HG02970 (cell line): Measurements from ENCODE around the gene OPN1LW.
A peak's percentile ranks its signal among the peaks of the same experiment; 100 is the strongest.
"Not testable (repeated sequence)": the region's sequence is repeated elsewhere in the genome, so short reads cannot be mapped to it uniquely, and the experiment has no call there.

ENCODE experiments used
- ATAC-seq: cut with Tn5 transposase; IDR thresholded peaks from one replicate; pipeline ENCODE4 v1.9.1; 2021; ENCODE audit warnings: mild to moderate bottlenecking, moderate library complexity, moderate number of reproducible peaks; ENCODE audit not compliant: unreplicated experiment, low FRiP score

OPN1LW gene

GRCh38 chrX:154144010-154144409 is at the start of gene OPN1LW:
OPN1LW (plus strand) TSS chrX:154144243; CDS start chrX:154144284, 41 bp downstream.
- not testable (repeated sequence) for ATAC-seq

GRCh38 chrX:154094833-154095232 is 49.2 kb upstream of the OPN1LW start:
- ATAC-seq: no peak

- ATAC-seq: no peak
Measured at GRCh38 chrX:154096140-154097002, 47.7 kb upstream of the OPN1LW start.

- ATAC-seq: peak; percentile 47
Measured at GRCh38 chrX:154097003-154097588, 46.9 kb upstream of the OPN1LW start.

DNA sequence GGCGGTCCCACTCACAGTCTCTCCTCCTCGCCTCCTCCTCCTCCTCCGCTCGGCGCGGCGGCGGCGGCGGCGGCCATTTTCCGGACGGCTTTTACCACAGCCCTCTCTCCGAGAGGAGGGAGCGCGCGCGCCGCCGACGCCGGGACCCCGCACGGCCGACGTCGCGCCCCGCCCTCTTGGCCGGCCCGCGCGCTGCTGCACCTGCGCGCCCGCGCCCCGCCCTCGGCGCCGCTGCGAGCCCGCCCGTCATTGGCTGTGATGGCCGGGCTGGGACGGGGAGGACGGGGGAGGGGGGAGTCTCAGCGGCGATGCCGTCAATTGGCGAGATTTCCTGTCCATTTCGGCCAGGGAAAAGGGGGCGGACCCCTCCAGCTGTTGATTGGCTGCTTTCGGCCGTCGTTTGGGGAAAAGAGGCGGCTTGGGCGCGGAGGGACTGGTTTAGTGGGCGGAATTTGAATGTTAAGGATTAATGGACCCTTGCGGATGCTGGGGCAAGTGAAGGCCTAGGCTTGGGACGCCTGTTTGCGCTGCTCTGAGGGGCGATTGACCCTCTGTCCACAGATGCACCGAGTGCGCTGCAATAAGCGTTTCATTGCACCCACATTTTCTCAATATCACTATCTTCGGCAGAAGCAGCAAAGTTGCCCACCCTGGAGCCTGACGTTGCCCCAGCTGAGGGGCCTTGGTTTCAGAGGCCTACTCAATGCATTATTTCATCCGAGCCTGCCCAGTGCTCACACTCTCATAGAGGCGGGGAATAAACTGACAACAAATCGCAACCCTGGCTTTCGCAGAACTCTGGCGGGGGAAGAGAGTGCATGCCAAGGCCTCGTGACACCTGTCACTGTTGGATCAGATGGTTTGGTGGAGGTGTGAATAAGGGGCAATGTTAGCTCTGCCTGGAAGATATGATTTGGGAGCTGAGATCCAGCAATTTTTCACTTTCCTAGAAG is 46.2 kb upstream of the OPN1LW start, which contains the start of gene MECP2:
Gene MECP2, minus strand, starts transcription at position 129 of the 953 bp plus-strand sequence.
- peak; percentile 83 for ATAC-seq

DNA sequence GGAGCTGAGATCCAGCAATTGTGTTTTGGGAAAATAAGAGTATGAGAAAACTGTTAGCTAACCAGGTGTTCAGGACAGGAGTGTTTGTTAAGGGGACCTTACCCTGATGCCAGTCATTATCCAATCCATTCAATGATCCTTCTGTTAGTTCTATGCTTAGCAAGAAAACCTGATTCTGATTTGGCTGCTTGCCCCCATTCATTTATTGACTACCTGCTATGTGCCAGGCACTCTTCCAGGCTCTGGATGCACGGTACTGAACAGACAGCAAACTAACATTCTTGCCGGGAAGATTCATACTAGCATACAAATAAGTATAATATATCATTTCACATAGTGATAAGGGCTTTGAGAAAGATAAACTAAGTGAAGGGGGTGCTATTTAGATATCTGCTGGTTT is 45.5 kb upstream of the OPN1LW start:
- no peak for ATAC-seq

GRCh38 chrX:154113729-154114128 is 30.3 kb upstream of the OPN1LW start:
- ATAC-seq: no peak

DNA sequence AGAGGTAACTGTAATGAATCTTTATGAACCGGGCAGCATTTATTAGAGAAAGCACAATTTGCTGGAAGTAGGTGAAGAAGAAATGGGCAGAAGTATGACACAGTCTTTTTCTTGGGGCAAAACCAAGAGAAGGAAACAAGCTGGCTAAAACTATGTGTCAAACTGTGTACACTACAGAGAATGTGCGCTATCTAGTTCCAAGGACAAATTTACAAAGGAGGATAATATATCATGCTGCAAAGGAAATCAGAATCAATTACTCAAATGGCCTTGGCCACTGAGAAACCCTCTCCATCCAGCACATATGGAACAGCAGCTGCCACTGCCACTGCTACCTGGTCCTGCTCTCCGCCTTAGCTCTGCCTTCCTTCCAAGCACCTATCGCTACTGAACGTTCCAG is 29.4 kb upstream of the OPN1LW start:
- no peak for ATAC-seq

DNA sequence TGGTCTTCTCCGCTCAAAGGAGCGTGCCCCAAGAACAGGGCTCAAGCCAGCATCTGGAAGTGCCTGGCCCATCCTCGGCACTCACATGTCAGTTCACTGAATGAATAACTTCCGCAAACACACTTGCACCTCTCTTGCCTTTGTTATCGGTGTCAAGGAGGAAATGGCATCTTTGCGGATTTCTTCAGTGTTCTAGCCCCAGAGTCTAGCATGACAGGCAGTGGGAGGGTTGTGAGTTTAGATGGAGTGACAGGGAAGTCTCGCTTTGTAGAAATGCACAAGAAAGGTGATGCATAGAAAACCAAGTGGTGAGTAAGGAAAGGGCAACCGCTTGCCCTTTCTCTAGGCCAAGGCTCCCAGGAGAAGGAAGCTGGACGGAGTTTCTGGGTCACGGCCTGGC is 29.0 kb upstream of the OPN1LW start:
- ATAC-seq: no peak

DNA sequence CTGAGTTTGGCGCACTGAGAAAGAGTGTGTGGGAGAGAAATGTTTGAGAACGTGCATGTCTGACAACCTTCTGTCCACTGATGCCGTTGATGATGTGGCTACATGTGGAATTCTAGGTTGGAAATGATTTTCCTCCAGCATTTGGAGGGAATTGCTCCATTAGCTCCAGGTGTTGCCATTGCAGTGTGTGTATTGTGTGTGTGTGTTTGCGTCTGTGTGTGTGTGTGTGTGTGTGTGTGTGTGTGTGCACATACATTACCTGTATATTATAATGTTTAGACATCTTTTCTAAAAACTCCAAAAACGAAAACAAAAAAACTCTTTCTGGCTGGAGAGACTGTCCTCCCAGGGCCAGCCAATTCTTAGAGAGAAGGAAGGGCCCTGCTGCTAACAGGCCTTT is 28.3 kb upstream of the OPN1LW start:
- no peak for ATAC-seq

- no peak for ATAC-seq
Measured at GRCh38 chrX:154116426-154117211, 27.4 kb upstream of the OPN1LW start.

GRCh38 chrX:154117566-154117965 is 26.5 kb upstream of the OPN1LW start:
- ATAC-seq: no peak

DNA sequence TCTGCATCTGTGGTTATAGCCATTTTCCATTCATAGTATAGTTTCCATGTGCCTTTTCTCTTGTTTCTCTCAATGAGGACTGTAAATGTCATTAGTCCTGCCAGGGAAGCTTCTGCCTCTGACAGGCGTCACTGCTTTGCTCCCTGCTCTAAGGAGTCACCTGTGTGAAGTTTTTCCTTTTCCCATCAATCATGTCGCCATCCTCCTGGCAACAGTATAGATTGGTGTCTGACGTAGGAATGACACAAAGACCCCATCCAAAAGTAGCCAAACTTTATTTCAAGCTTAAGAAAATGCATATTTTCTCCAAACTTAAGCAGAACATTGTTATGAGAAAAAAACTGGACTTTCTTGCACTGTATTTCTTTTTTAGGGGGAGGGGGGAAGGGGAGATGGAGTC is 23.5 kb upstream of the OPN1LW start:
- no peak for ATAC-seq

DNA sequence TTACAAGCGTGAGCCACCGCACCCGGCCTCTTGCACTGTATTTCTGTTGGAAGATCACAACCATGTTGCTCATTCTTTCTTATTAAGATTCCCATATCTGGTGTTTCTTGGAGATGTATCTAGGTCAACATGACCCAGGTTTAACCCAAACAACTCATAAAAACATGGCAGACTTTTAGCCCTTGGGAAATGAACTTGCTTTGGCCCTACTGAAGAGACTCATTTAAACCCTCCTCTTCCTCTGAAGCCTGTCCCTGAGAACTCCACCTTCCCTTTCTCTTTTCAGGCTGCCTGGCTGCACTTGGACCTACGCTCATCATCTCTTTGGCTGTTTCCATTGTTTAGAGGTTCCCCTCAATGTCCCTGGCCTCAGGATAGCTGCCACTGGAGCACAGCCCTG is 22.8 kb upstream of the OPN1LW start:
- ATAC-seq: no peak

GRCh38 chrX:154121961-154122360 is 22.1 kb upstream of the OPN1LW start:
- ATAC-seq: no peak

DNA sequence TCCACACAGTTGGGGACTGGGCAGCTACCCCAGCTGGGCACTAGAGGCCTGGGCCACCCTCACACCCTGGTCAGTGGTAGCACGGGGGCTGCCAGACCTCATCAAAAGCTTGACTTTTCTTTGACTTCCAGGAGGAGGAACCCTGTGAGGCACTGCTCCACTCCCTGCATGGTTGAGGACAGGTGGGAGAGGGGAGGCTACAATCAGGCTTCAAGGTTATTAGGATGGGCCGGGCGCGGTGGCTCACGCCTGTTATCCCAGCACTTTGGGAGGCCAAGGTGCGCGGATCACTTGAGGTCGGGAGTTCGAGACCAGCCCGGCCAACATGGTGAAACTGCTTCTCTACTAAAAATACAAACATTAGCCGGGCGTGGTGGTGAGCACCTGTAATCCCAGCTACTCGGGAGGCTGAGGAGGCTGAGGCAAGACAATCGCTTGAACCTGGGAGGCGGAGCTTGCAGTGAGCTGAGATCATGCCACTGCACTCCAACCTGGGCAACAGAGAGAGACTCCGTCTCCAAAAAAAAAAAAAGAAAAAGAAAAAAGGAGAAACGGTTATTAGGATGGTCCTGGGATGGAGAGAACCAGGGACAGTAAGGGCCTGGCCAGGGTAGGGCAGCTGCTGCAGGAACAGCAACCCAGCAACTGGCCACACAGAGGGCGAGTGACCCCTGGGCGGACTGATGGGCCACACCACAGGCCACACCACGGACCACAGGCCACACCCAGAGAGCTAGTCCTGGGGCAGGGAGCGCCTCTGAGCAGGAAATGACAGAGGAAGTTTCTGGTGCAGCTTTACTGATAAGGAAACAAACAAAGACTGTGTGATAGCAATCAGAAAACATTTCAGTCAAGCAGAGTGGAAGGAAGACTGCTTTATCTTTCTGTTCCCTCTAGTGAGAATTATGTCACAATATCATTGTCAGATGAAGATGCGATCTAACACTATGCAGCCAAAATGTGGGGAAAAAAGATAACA is 20.5 kb upstream of the OPN1LW start:
- ATAC-seq: no peak

DNA sequence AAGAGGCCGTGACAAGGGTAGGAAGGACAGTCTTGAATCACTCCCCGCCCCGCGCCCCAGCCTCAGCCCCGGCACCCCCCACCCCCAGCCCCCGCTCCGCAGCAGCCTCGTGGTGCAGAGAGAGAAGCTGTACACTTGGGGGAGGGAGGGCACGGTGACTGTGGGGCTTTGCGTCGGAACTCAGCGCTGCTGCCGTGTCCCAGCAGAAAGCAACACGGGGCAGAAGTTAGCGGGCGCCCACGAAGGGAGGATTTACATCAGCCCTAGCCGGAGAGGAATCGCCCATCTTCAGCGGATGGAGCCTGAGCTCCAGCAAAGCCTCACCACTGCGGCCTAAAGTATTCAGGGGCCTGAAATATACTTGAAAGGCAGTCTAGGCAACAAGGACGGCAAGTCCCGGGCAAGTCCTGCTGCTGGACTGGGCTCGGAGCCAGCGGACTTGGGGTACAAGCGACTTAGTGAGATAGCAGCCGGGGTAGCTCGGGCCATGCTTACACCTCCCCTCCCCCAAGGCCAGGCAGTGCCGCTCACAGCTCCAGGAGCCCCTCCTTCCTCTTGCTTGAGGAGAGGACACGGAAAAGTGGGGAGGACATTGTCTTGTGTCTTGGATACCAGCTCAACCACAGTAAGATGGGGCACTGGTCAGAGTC is 18.5 kb upstream of the OPN1LW start:
- ATAC-seq: no peak

DNA sequence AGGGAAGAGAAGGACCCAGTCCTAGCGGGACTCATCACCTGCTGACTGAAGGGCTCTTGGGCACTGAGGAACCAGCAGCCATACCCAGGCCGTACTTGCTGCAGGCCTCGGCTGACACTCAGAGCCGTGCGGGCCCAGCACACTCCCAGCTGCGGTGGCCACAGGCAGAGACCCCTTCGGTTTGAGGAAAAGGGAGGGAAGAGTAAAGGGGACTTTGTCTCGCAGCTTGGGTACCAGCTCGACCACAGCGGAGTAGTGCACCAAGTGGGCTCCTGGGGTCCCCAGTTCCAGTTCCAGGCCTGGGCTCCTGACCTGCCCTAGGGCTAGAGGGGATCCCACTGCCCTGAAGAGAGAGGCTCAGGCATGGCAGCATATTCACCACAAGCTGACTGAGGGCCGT is 17.9 kb upstream of the OPN1LW start:
- ATAC-seq: no peak
